ENCODE data around the gene BMP4.

DNA sequence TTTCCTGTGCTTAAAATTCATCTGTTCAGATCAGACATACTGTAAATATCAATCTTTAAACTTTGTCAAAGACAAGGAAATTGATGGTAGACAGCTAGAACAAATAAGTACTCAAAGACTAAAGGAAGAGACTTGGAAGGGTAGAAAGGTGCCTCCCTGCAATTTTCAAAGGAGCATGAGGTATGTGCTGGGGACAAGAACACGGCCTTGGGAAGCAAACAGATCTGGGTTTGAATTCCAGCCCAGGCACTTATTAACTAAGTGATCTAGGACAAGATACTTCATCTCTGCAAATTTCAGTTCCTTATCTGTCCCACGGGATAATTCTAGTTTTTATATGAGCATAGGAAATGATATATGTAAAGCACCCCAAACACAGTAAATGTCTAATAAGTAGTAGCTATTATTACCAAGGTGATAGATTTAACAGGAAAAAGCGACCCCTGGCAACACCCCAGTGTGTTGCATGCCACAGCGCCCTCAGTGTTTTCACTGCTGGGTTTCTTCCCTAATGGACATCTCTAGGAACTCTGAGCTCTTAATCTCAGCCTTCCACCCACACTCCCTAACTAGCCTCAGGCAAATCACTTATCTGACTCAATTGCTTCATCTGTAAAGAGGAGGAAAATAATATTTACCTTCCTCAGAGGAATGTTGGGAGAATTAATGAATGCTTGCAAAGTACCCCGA lies 44.7 kb upstream of the BMP4 start:
- TF ChIP-seq, protein P1, sequence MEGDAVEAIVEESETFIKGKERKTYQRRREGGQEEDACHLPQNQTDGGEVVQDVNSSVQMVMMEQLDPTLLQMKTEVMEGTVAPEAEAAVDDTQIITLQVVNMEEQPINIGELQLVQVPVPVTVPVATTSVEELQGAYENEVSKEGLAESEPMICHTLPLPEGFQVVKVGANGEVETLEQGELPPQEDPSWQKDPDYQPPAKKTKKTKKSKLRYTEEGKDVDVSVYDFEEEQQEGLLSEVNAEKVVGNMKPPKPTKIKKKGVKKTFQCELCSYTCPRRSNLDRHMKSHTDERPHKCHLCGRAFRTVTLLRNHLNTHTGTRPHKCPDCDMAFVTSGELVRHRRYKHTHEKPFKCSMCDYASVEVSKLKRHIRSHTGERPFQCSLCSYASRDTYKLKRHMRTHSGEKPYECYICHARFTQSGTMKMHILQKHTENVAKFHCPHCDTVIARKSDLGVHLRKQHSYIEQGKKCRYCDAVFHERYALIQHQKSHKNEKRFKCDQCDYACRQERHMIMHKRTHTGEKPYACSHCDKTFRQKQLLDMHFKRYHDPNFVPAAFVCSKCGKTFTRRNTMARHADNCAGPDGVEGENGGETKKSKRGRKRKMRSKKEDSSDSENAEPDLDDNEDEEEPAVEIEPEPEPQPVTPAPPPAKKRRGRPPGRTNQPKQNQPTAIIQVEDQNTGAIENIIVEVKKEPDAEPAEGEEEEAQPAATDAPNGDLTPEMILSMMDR (IDR thresholded peaks at IDR 0.05): no peak
- TF ChIP-seq POLR2A (IDR thresholded peaks at IDR 0.05): no peak

Data from sigmoid colon (tissue), 3 donors.